HG03342 (cell line): ENCODE results near the gene CHN1.

Experiments used
- ATAC-seq: cut with Tn5 transposase; IDR thresholded peaks from one replicate; pipeline ENCODE4 v1.9.1; 2021; ENCODE audit warnings: mild to moderate bottlenecking, moderate library complexity; ENCODE audit not compliant: unreplicated experiment

The CHN1 gene

DNA sequence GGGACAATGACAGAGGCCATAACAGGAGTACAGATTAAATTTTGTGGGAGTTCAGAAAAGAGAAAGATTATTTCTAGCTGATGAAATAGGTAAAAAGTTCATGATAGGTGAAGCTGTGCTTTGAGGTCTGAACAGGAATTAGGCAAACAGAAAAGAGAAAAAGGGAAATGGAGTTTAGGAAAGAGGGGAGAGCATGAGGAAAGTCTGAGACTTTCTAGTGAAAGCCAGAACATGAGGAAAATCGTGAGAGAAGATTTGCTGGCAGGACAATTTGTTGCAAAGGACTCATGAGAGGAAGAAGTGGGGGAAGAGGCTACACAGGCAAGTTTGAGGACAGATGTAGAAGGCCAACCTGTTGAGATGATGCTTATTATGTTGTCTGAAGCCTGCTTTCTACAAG lies 6.3 kb upstream of the CHN1 start:
- ATAC-seq, result no peak

GRCh38 chr2:175010848-175011254 lies 5.7 kb upstream of the CHN1 start:
- ATAC-seq, result no peak

GRCh38 chr2:175009917-175010621 lies 4.9 kb upstream of the CHN1 start:
- ATAC-seq, result no peak

- no peak for ATAC-seq
Observed at GRCh38 chr2:175008801-175009495, 3.8 kb upstream of the CHN1 start.

DNA sequence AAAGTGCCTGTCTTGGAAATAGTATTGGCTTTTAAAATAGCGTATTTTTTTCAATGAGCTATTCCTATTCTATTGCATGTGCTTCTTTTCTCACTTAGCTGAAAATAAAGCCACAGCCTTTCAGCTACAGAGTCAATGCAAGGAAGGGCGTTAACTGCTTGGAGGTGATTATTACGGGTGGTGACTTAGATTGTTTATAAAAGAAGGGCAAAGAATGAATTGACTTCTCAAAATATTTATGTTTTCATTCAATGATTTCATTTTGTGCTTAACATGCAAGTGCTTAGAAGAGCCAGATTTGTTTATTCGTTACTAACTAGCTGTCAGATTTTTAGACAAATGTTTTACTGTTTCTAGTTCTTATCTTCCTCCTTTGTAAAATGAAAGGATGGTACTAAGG lies 2.8 kb upstream of the CHN1 start:
- ATAC-seq, result no peak

DNA sequence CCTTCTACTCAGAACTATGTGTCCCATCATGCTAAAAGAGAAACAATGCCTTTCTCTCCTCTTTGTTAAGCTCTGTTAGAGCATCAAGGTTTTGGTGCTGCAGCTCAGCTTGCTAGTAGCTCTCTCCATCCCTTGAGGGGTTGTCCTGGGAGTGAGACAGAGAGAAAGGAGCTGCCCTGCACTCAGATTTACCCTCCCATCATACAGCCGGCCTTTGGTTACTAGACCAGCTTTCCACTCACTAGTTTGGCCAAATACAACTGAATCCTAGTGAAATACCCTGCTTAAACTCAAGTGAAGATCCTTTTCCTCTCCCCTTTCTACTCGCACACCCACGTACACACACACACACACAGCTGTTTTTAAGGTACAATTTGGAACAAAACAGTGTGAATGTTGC lies 2.3 kb upstream of the CHN1 start:
- no peak for ATAC-seq

DNA sequence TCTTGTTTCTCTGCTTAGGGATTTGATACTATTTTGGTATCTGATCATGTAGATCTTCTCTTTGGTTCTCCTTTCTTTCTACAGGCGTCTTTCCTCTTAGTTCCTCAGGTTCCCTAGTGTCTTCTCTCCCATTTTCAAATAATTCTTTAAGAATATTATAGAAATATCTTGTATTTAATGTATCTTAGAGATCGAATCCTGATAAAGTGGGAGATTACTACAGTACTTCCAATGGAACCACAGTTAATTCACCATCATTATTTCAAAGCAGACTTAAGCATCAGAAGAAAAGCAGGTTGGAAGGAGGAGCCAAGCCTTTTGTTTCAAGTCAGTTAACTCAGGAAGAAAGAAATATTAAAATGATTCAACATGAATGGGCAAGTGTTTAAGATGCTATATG lies 1.1 kb upstream of the CHN1 start:
- ATAC-seq, result no peak

GRCh38 chr2:175005733-175006264 lies 618 bp upstream of the CHN1 start:
- ATAC-seq, result no peak

DNA sequence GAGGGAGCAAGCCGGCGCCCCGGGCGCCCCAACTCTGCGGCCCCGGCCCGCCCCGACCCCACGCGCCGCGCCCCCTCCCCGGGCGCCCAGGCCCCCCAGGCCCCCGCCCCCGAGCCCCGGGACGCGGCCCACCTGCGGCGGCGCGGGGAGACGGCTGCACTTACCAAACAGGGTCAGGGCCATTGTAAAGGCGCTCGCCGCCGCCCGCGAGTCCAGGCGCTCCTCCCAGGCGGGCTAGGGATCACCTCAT lies 526 bp downstream of the CHN1 start:
- ATAC-seq, result no peak

DNA sequence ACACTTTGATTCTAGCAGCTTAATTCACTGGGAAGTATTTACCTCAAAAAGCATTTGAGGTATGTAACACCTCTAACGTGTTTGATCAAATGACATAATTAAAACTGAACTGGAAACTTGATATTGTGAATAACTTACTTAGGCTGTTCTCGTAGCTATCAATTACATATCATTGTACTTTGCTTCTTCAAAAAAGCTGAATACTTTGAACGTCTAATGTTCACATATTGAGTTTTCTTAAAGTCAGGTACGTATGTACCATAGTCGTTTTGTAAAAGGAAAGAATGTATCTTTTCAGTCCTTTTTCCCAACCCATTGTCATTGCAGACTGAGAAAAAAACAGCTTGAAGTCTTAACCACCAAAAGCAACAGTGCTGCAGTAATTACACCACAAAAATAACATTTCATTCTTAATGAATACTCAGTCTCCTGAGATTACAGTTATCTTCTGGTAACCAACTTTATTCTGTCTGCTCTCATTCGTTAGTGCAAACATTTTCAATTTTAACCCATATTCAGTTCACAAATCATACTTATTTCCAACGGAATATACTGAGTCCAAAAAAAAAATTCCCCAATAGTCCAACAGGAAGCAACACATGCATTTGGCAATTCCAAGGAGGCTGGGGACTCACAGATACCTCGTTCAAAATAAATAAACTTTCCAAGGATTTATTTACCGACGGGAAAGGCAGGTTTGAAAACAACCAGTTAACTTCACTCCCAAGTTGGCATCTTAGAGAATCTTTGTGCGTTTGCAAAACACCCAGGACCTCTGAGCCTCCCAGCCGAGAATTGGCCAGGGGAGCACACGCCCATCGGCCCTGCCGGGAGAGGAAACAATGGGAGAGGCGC lies 1.1 kb downstream of the CHN1 start:
- no peak for ATAC-seq

GRCh38 chr2:175002547-175003274 lies 2.5 kb downstream of the CHN1 start:
- ATAC-seq, result no peak

DNA sequence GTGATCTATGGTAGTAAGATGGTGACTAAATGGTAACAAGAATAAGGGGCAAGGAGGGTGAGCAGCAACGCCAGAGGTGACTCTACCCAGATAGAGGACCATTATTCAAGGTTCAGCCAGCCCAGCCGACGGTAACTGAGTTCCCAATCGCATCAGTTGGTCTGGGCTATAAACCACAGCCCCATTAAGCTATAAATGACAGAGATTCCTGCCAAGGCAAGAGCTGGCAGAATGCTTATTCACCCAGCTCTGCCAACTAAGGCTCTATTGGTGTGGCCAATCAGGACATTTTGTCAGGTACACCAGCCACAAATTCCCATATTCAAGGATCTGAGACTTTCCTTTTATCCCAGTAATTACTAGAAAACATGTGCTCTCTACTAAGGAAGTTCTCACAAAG lies 3.6 kb downstream of the CHN1 start:
- no peak for ATAC-seq

GRCh38 chr2:174997110-174997509 lies 8.1 kb downstream of the CHN1 start:
- no peak for ATAC-seq

- ATAC-seq, result no peak
Observed at GRCh38 chr2:174996622-174997021, 8.6 kb downstream of the CHN1 start.

GRCh38 chr2:174994381-174994780 lies 10.8 kb downstream of the CHN1 start:
- ATAC-seq, result no peak

DNA sequence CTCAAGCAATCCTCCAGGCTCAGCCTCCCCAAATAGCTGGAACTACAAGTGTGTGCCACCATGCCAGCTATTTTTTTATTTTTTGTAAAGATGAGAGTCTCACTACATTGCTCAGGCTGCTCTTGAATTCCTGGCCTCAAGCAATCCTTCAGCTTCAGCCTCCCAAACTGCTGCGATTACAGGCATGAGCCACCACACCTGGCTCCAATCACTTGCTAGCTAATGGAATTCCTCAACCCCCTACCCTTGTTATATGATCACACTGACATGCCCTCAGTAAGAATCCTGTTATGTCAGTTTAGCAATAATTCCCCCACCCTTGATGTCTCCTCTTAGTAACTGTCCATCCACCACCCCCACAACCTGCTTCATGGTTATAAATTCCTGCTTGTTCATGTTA lies 12.3 kb downstream of the CHN1 start:
- ATAC-seq, result no peak

DNA sequence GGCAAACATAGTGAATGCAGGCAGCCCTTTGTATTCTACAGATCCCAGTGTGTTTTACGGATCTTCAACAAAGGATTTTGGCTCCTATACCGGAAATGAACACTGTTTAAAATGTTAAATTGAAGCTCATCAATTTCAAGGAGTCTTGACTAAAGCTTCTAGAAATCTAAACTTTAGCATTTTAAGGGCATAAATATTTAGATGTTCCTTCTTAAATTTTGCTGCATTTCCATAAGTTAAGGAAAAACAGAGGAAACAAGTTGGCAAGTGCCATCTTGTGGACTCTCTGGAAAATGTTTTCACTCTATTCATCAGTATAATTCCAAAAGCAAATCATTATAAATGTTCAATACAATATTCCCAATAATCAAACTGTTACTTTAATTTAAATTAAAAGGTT lies 19.6 kb downstream of the CHN1 start:
- no peak for ATAC-seq

DNA sequence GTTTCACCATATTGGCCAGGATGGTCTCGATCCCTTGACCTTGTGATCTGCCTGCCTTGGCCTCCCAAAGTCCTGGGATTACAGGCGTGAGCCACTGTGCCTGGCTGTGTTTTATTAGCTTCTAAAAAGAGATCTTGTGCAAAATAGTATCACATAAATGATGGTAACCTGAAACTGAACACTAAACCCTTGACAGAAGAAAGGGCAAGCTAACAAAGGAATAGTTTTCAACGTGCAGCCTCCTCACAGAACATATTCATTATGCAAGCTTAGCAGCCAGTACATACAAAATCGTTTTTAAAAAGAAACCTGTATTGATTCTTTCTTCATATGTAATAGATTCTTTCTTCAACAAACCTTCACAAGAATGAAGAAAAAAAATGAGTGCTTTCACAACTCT lies 20.6 kb downstream of the CHN1 start:
- no peak for ATAC-seq

DNA sequence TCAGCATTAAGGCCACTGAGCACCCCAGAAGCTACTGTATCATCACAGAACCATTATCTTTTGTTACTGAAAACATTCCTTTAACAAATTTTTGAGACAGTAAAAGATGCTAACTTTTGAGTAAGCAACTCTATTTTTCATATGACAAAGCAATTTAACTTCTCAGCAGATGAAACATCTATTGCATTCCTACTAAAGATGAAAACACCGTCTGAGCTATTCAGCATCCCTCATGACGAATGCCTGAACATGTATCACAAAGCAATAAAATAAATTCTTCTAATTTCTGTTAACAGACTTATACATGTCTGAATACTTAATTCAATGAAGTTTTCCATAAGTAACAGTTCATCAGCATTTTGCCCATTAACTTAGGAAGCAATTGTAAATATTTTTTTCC lies 23.9 kb downstream of the CHN1 start:
- no peak for ATAC-seq

- ATAC-seq, result no peak
Observed at GRCh38 chr2:174979996-174980395, 25.2 kb downstream of the CHN1 start.

- ATAC-seq, result no peak
Observed at GRCh38 chr2:174977364-174977763, 27.8 kb downstream of the CHN1 start.
